Activated T-cell treated with anti-CD3 and anti-CD28 coated beads for 1 hour (primary cell): Measurements from ENCODE around the gene KCNE1.

Experiments
- DNase-seq: peaks from one replicate; pipeline ENCODE4 v3.0.0-alpha.2; 2020; ENCODE audit warnings: low read depth

KCNE1 gene

DNA sequence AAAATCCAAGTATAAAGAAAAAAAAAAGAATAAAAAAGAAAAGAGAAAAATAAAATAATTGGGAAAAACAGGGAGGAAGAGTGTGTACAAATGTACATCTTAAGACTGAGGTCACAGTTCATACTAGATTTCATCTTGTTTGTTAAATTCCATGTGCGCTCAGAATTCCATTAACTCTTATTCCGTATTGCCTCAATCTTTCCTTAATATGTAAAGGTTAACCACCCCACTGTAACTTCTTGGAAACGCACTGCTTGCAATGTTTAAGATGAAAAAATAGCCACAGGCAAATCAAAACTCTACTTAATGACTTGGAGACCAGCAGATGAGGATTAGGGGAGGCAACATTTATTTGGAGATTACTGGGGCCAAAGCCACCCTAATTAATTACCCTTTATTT, 23.9 kb upstream of the KCNE1 start:
- DNase-seq: no peak

DNA sequence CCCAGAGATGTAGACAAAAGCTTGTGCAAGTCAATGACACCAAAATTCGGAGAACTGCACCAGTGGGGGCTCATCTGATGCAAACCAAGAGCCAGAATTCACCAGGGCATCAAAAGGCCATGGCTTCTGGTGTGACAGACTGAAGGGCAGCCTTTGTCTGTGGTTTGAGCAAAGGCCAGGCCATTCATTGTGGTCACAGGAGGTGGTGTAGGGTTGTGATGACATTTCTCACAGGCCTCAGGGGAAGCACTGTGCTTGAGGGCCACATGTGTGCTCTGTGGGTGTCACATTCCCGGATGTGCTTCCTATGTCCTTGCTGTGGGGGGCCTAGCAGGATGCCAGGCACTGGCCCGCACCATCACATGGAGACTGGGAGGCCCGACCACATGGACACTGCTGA, 22.5 kb upstream of the KCNE1 start:
- DNase-seq: no peak

DNA sequence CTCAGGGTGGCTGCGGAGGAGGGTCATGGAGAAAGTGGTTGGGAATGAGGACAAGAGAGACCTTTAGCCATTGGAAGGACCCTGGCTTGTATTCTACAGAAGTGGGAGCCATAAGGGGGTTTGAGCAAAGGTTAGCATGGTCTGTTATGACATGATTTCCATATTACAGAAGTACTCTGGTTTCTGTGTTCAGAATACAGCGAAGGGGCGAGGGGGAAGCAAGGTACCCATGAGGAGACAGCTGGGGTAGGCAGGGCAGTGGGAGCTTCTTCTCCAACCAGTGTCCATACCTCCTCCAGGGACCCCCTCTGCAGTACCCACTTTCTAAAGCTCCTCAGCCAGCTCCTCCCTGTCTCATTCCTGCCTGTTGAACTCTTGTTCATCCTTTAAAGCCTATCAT, 21.9 kb upstream of the KCNE1 start:
- DNase-seq: no peak

DNA sequence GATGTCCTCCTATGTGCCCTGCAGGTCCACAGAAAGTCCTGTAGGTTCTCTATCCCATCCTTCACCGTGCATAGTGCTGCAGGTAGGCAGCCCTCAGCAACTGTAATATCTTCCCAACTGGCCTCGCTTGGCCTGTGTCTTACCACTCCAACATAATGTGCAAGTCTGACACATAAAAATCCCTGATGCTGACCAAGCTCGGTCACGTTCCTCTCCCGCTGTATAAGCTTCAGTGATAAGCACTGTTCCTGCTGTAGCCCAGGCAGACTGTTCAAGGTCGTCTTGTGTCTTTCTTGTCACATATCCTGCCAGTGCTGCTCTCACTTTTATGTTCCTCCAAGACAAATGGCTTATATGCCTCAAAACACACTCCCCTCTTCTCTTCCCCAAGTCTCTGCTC, 19.4 kb upstream of the KCNE1 start:
- DNase-seq: no peak

DNA sequence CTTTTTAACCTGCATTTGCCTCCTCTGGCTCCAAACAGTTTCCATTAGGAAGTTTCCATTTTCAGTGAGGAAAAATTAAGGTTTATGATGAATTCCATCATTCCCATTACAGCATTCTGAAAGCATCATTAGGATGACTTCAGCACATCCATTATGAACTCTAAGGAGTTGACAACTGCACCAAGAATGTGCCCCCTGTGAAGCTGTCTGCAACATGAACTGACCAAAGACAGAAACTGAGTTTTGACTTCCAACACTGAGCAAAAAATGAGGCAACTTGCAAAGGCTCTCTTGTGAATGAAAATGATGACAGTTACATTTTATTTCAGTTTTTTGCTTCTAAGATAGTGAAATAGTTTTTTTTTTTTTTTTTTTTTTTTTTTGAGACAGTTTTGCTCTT, 18.3 kb upstream of the KCNE1 start:
- DNase-seq: no peak

DNA sequence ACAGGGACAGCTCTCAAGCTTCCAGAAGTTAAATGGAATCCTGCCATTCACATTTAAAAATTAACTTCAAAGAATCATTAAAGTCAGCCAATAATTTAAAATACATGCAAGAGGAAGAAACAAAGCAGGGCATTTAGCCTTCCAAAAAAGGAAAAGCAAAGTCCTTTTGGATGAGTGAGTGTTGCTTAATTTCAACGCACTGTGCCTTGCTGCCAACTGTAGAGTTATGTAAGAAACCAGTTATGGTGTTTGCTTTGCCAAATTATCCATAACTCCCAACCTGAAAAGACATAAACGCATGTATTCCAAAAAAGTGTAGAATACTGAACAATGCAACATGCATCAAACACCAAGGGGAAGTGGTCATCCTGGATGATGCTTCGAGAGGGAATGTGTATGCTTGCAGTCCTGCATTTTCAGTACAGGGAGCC, 16.1 kb upstream of the KCNE1 start:
- DNase-seq: no peak

DNA sequence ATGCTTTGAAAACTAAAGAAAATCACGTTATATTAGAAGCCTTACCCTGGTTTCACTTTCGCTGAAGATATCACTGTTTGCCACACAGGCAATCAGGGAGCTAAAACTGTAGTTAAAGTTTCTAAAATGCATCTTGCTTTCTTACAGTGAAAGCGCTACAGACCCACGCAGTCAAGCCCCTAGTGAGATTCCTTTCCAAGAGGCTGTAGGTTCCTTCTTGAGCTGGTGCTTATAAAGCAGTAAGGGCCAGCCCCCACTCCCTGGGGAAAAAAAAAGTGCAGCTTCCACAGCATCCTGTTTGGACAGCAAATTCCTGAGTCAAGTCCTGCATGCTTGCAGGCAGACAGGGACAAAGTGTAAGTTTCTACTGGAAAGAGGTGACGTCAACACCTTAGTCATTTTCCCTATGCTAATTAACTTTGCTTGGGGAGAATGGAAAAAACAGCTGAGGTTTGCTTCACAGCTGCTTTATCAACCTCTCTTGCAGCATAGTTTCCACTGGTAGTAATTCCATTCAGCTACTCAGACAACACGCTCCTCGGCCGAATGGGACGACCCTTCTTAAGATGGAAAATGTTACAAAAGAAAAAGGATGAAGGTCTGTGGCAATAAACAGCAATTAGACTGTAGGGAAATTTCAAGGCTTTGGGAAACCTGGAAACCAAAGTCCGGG, 14.7 kb upstream of the KCNE1 start:
- no peak for DNase-seq

DNA sequence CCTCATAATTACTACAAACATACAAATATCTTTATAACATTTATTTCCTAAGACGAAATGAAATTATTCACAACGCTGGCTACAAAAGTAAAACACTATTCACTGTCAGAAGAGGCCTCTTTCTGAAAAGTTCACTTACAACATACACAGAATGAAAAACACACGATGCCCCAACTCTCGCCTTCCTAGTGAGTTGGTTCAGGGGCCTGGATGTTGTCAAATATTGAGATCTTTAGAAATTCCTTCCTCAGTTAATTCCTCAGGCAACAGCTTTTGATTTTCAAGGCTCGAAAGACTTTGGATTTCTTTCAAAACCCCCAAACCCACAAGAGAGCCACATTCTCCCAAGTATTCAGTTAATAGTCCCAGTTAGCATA, 14.2 kb upstream of the KCNE1 start:
- no peak for DNase-seq

DNA sequence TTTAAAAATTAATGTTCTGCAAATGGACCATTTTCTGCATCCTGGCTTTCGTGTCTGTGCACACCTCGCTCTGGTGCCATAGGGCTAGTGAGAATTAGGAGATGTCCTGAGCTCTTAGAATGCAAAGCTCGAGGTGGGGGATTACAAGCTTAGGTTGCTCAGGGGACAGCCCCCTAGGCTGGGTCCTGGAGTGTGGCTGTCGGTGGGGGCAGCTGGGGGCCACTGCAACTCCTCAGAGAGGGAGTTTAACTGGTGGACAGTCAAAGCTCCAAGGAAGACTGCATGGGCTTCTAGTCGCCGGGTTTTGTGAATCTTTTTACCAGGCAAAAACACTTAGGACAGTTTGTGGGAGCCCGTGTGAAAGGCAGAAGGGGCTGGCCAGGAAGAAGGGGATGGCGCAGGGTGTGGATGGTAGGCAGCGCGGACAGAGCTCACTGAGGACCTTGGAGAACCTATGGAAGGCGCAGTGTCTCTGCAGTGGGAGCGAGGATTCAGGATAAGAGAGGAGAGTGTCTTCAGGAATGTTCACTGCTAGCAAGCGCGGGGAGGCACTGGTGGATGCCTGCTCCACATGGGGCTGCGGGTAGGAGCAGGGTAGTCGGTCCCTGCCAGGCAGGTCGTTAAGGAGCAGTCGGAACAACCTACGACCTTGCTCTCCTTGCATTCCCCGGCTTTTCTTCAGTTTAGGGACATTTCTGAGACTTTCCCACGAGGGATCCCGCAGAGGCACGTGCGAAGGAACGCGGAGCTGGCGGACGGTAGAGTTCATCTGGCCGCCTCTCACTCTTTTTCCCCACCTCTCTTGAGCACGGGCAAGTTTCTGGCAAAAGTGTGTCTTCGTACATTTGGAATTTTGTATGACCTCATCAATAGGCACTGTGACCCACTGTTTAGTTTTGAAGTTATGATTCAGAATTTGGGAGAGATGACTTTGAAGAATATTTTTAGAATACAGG, 12.9 kb upstream of the KCNE1 start:
- no peak for DNase-seq

DNA sequence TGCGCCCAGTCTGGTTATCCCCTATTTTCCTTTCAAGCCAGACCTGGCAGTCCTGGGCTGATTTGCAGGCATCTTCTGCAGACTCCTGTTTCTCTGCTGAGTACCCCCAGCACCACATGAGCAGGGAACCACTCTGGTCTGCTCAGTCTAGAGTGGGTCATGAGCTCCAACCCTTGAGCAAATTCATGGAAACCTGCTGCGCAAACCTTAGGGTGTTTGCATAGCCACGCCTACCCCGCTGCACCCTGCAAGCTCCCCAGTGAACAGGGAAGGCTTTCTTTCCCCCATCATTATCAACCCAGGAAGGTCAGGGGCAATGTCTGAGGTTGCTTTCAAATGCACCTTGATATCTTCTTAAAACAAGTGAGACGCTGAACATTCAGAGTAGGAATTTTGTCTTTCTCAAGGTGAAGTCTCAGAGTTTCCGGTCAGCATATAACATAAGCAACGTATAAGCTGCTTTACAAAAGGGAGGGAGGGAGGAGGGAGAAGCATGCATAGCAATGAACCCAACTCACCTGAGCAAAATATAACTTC, 11.1 kb upstream of the KCNE1 start:
- no peak for DNase-seq

DNA sequence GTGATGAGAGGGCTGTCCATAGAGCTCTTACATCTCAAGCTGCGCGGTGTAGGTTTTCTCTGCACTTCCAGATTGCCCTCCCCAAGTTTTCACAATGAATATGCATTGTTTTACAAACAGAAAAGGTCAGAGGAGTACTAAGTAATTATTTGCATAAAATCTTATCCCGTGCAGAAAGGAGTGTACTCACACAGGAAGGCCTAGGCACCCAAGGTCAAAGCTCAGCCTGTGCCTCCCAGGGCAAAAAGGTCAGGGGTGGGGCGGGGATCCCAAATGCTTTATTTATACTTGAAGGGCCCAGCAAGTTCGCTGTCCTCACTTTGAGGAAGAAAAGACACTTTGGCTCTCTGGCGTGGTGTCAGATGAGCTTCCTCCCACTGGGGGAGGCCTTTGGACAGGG, 10.3 kb upstream of the KCNE1 start:
- no peak for DNase-seq

DNA sequence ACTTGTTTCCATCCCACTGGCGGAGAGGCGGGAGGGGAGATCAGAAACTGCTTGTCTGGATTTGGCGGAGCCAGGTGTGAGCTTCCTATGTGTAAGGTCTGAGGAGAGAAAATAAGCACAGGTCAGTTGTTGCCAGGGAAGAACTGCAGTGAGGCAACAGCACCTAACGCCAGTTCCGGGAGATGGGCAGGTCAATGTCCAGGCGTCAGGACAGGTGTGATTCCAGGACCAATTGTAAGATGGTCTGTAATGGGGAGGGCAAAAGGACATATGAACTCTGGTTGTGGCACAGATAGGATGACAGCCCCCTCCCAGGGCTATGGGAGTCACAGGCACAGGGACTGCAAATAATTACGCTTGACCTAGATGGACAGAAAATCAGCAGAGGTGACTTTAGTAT, 9.6 kb upstream of the KCNE1 start:
- no peak for DNase-seq

DNA sequence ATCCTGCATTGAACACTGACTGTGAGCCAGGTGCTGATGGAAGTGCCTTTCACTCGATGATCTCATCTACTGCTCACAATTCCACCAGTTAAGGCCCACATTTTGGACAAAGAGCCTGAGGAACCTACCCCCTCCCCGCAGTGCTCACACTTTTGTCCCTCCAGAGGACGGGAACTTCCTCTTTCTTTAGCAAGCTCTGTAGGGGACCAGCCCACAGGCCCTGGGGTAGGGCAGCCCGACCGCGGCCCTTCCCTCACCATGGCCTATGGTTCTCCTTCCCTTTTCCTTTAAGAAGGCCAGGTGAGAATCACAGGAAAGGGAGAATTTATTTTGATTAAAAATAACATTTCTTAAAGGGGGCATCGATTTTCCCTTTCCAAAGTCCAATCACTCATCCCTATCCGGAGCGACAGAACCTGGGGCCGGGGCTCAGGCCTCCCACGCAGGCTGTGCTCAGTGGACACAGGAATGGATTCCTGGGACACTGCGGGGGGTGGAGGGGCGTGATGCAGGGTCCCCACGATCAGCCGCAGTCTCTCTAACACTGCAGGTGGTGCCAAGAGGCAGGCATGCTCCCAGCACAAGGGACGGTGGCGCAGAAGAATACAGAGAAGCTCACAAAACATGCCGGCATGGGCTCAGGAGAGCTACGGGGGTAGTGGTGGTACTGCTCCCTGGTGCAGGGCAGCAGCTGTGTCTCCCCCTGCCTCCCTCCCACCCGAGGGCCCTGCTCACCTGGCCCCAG, 8.9 kb upstream of the KCNE1 start:
- DNase-seq: no peak

DNA sequence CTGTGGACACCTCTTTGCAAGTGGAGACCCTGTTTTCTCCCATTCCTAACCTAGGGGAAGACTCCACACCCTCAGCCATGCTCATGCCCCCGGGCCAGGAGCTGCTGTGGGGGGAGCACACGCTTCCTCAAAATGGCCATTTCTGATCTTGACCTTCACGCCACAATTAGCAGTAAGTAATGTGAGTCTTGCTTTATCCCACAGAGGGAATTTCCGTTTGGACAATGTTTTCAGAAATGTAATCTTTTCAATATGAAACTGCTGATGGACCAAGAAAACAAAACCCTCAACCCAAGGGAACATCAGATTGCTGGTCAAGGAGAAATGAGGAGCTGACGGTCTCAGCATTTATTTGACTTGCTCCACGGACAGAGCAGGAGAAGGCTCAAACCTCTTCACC, 8.3 kb upstream of the KCNE1 start:
- no peak for DNase-seq

DNA sequence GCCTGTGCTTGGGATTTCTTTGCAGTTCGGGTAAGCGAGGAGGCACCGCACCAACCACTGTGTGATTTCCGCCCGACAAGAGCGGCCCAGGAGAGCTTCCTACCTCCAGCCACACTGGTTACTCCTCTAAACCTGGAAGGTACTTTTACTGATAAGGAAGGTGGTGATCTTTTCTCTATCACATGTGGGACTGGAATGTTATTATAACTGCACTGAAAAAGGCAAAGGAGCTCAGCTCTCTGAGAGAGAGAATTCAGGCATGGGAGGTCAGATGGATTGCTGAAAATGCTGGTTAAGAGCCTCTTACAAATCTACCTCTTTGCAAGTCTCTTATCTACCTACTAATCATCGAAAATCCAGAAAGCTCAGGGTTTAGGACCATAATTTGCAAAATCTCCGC, 7.7 kb upstream of the KCNE1 start:
- no peak for DNase-seq

DNA sequence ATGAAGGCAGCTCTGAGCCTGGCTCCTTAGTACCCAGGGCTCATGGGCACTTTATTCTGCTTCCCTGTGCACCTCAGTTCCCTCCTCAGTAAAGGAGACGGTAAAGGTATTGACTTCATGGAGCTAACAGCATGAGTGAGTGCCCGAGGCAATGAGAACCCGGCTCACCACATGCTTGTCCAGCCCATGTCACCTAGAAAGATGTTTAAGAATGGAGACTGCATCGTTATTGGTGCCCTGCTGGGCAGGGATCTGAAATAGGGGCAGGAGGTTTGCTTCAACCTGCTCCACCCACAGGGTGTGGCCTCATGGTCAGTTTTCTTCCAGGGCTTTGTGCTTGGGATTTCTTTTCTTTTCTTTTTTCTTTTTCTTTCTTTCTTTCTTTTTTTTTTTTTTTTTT, 7.0 kb upstream of the KCNE1 start:
- no peak for DNase-seq

DNA sequence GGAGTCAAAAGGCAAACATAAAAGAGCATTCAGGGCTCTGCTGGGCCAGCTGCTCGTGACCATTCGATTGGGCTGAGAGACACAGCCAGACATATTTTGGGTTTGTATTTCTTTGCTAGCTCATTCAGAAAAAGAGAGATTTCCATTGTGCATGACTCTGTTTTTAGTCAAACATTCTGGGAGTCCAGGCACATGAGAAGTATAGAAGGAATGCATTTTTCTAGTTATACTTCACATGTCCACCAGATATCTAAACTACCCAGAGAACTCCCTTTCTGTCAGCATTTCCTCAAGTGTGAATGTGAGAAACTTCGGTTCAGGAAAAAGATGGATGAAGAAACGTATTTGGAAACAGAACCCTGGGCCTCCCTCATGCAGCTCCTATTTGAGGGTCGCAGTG, 6.3 kb upstream of the KCNE1 start:
- no peak for DNase-seq

DNA sequence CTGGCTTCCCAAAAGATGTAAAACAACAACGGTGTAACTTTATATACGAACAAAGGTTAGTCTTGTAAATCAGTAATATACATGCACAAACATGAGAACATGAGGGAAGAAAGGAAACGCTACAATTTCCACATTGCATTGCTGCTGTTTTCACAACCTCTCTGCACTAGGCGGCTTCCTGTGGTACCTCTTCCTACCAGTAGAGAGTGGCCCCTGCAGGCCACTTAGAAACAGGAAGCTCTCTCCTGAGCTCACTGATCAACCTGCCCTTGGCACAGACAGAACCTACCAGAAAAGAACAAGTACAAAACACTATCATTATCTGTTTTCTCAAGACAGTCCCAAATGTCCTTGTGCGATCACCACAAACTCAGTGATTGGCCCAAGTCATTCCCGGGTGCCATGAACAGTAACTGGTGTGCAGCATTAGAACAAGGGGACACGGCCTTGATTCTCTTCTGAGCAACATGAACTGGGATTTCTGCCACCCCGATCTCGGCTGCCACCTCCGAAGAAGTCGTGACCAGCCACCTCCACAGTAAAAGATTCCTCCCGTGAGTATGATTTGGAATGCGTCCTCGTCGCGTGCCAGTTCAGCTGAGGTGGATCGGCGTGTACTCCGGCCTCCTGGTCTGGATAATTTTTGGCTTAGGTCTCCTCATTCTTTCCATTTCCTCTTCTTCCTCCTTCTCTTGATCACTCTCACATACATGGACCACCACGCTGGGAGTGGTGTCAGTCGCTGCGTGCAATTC, 5.7 kb upstream of the KCNE1 start:
- DNase-seq: no peak

DNA sequence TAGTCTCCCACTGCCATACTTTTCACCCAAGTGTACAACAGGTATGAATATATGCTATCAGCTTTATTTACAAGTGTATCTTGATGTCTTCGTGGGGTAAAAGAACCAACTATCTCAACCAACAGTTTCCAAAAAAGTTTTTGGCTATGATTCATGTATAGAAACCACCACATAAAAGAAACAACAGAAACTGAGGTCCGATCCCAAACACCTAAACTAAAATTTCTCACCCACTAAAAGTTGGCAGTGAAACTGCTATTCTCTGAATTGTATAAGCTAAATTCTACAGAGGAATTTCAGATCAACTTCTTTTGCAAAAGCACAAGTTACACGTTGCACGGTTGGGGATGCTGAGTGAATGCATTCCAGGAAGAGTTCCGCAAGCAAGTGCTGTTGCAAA, 5.0 kb upstream of the KCNE1 start:
- no peak for DNase-seq

DNA sequence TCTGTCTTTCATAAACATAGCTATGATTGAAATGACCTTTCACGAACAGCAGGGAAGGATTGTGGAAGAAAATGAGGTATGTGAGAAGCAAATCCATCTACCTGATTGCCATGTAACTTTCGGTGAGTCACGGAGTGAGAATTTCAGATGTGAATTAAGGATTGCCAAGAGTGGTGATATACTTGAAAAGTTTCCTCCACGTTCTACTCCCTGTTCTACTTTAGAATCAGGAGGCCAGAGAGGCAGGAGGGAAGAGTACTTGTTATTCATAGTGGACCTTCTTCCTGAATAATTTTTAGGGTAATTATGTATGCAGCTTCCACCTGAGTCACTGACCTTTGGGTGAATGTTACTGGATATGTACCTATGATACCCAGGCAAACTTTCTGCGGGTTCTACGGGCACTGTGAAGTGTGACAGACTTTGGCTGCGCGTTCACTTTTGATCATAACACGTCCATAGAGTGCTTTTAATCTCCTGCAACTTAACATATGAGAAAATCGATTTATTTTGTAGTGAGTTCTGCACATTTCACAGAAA, 2.6 kb upstream of the KCNE1 start:
- no peak for DNase-seq

DNA sequence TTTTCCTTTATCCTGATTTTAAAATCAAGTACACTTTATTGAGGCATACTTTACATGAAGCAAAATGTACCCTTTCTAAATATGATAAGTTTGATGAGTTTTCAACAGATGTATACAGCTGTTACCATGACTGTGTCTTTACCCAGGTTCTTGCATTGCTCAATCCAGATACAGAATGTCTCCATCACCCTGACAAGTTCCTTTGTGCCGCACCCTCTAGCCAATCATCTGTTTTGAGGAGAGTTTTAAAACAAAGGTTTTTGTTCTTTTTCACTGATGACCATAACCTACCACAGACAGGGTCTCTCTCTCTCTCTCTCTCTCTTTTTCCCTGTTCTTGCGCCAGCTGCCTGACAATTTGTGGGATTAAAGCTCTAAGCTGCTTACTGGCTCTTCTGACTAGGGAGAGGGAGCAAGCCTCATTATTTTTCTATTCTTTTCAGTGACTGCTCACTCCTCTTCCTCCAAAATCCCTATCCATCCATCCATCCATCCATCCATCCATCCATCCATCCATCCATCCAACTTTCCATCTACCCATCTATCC, 1.2 kb upstream of the KCNE1 start:
- DNase-seq: no peak
